K562 (cell line): Measurements from ENCODE around the gene SVIL. TPM values are rescaled to one million over a fixed set of nuclear protein-coding genes. Genes with fewer than 3 reads are reported as not detected.

Source experiments
- ATAC-seq: fragments of 200-7000 bp; cut with Tn5 transposase; 3 replicates; pipeline ENCODE4 v1.9.1; 2020; ENCODE audit warnings: moderate library complexity
- BruUV-seq: library from RNA; stranded (reverse); fragments of 400-500 nt; replicated peaks from 2 replicates; lab custom pipeline; 2021; lab: Mats Ljungman, UMichigan
- CTCF ChIA-PET: fragments of 300-600 bp; formaldehyde crosslinking; extraction: SDS; loops from one replicate; lab custom pipeline; 2021; ENCODE audit warnings: low intra/inter-chr PET ratio; lab: Yijun Ruan, JAX
- POLR2A ChIA-PET: fragments of 300-600, 350-650 bp; sonication (Branson Sonifier 250); formaldehyde crosslinking; extraction: SDS; loops from one replicate; lab custom pipeline; 2021; ENCODE audit warnings: antibody characterized with exemption, inconsistent platforms; lab: Yijun Ruan, JAX
- DNase-seq, 4 experiments: peaks; one replicate each; pipeline versions ENCODE4 v3.0.0 to v3.0.0-alpha.2; 2011 to 2018; ENCODE audit warnings: low spot score in 3 of 4, mixed read lengths in 3 of 4; ENCODE audit errors: extremely low read depth in 1 of 4
- FAIRE-seq: peaks from 2 replicates; lab custom pipeline; 2011; peaks lifted over from hg19 to GRCh38; lab: Jason Lieb, UNC
- H2AFZ ChIP-seq: 2 replicates; pipeline ENCODE4 v1.6.0; 2011; ENCODE audit warnings: low read depth, low read length, control low read depth, inconsistent platforms
- H3K27ac ChIP-seq: fragments of 200-600 bp; 3 replicates; pipeline ENCODE4 v1.8.0; 2011; ENCODE audit warnings: low read depth, mild to moderate bottlenecking, control low read depth, inconsistent platforms, low read length, moderate library complexity, mixed read lengths; ENCODE audit errors: extremely low read depth
- H3K27me3 ChIP-seq, 2 experiments: fragments of 300-600 bp in 1 of 2; 2 replicates in 1 of 2; 3 replicates in 1 of 2; pipeline versions ENCODE4 v1.6.0 to v1.8.0; 2011; ENCODE audit warnings: inconsistent platforms in 2 of 2, low read length in 2 of 2, mild to moderate bottlenecking in 1 of 2, mixed read lengths in 1 of 2, moderate library complexity in 1 of 2; ENCODE audit not compliant: control insufficient read depth in 2 of 2, insufficient read depth in 2 of 2
- H3K36me3 ChIP-seq: fragments of 300-600 bp; 3 replicates; pipeline ENCODE4 v1.8.0; 2011; ENCODE audit warnings: mild to moderate bottlenecking, low read length, inconsistent platforms; ENCODE audit not compliant: control insufficient read depth, insufficient read depth
- H3K4me1 ChIP-seq, 2 experiments: fragments of 200-600 bp in 1 of 2; replicated peaks in 1 of 2; 2 replicates in 1 of 2; 3 replicates in 1 of 2; pipeline versions ENCODE4 v1.5.1 to v1.8.0; 2011; ENCODE audit warnings: inconsistent platforms in 2 of 2, low read length in 2 of 2, mild to moderate bottlenecking in 1 of 2, mixed read lengths in 1 of 2, moderate library complexity in 1 of 2; ENCODE audit not compliant: control insufficient read depth in 2 of 2, insufficient read depth in 2 of 2
- H3K4me2 ChIP-seq: 2 replicates; pipeline ENCODE4 v1.6.1; 2011; ENCODE audit warnings: low read length, control low read depth, inconsistent platforms, mixed read lengths; ENCODE audit not compliant: insufficient read depth
- H3K4me3 ChIP-seq: fragments of 200-600 bp; sonication (generic), shearing (Covaris generic); 2 replicates; pipeline ENCODE4 v1.5.1; 2016; ENCODE audit warnings: control low read depth, inconsistent platforms
- H3K79me2 ChIP-seq: fragments of 200-600 bp; 3 replicates; pipeline ENCODE4 v1.8.0; 2011; ENCODE audit warnings: low read length, inconsistent platforms; ENCODE audit not compliant: control insufficient read depth, insufficient read depth
- H3K9ac ChIP-seq, 2 experiments: 2 replicates each; pipeline versions ENCODE4 v1.6.0 to v1.6.1; 2011; ENCODE audit warnings: low read depth in 2 of 2, low read length in 2 of 2, control low read depth in 1 of 2, inconsistent platforms in 1 of 2, mild to moderate bottlenecking in 1 of 2, mixed read lengths in 1 of 2; ENCODE audit not compliant: insufficient read depth in 1 of 2
- H3K9me1 ChIP-seq: one replicate; pipeline ENCODE4 v1.6.0; 2011; ENCODE audit warnings: inconsistent platforms, mild to moderate bottlenecking, low read length, moderate library complexity; ENCODE audit not compliant: control insufficient read depth, insufficient read depth
- H3K9me3 ChIP-seq: replicated peaks from 2 replicates; pipeline ENCODE4 v1.5.1; 2011; ENCODE audit warnings: low read depth, low read length, inconsistent platforms; ENCODE audit not compliant: control insufficient read depth, insufficient read depth
- H4K20me1 ChIP-seq: replicated peaks from 2 replicates; pipeline ENCODE4 v1.6.1; 2011; ENCODE audit warnings: low read length, inconsistent platforms, mixed read lengths; ENCODE audit not compliant: control insufficient read depth, insufficient read depth
- CREB1 ChIP-seq, 2 experiments: sonication (generic) in 1 of 2; formaldehyde crosslinking in 1 of 2; IDR thresholded peaks; 2 replicates each; pipeline versions ENCODE4 v1.6.1 to v1.8.0; 2012 to 2022; ENCODE audit warnings: inconsistent platforms in 1 of 2, mild to moderate bottlenecking in 1 of 2, missing genetic modification reagents in 1 of 2, moderate library complexity in 1 of 2
- EHMT2 ChIP-seq: fragments of 450-650 bp; IDR thresholded peaks from 2 replicates; pipeline ENCODE4 v1.6.1; 2018; ENCODE audit warnings: antibody characterized with exemption
- KLF13 ChIP-seq: fragments of 450-650 bp; IDR thresholded peaks from 2 replicates; pipeline ENCODE4 v1.6.1; 2016; ENCODE audit warnings: missing genetic modification characterization, low read depth, mild to moderate bottlenecking, missing compliant biosample characterization, moderate library complexity, borderline replicate concordance
- KLF6 ChIP-seq: fragments of 250-450 bp; sonication (Bioruptor Pico); IDR thresholded peaks from 2 replicates; pipeline ENCODE4 v1.4.0; 2020; ENCODE audit warnings: mild to moderate bottlenecking, moderate library complexity, borderline replicate concordance
- MAFG ChIP-seq: fragments of 450-650 bp; conservative IDR thresholded peaks from 2 replicates; pipeline ENCODE4 v1.6.1; 2016; ENCODE audit warnings: missing genetic modification characterization, missing compliant biosample characterization
- MIER1 ChIP-seq: fragments of 450-650 bp; IDR thresholded peaks from 2 replicates; pipeline ENCODE4 v1.6.1; 2016; ENCODE audit warnings: antibody characterized with exemption, mild to moderate bottlenecking, low read depth
- NCOA2 ChIP-seq, 2 experiments: fragments of 450-650 bp; IDR thresholded peaks; 2 replicates each; pipeline ENCODE4 v1.6.1; 2018; ENCODE audit warnings: mild to moderate bottlenecking in 2 of 2, moderate library complexity in 1 of 2; ENCODE audit not compliant: partially characterized antibody in 2 of 2
- RBM39 ChIP-seq: fragments of 200-400 bp; formaldehyde crosslinking; optimal IDR thresholded peaks from 2 replicates; pipeline ENCODE3; 2018; ENCODE audit warnings: low read depth, low read length
- SNAPC5 ChIP-seq: fragments of 250-450 bp; sonication (Bioruptor Pico); IDR thresholded peaks from 2 replicates; pipeline ENCODE4 v1.8.0; 2021; ENCODE audit warnings: moderate library complexity, mild to moderate bottlenecking, inconsistent platforms
- SPI1 ChIP-seq: IDR thresholded peaks from 2 replicates; pipeline ENCODE4 v1.6.1; 2011; ENCODE audit warnings: low read depth, low read length, control low read depth, borderline replicate concordance
- SREBF1 ChIP-seq: fragments of 150-350 bp; IDR thresholded peaks from 2 replicates; pipeline ENCODE4 v1.6.1; 2014; ENCODE audit warnings: antibody characterized with exemption, low read depth, low read length, borderline replicate concordance
- SRSF9 ChIP-seq: fragments of 200-400 bp; formaldehyde crosslinking; IDR thresholded peaks from 2 replicates; pipeline ENCODE4 v1.6.1; 2017; ENCODE audit warnings: low read depth, low read length, borderline replicate concordance
- ZC3H11A ChIP-seq: IDR thresholded peaks from 2 replicates; pipeline ENCODE4 v1.6.1; 2012; ENCODE audit warnings: low read depth, low read length, improper control_type of control experiment
- ZNF12 ChIP-seq: sonication (generic); formaldehyde crosslinking; IDR thresholded peaks from 2 replicates; pipeline ENCODE4 v1.4.0; 2020; ENCODE audit warnings: mild to moderate bottlenecking, missing genetic modification reagents
- ZNF165 ChIP-seq: fragments of 250-450 bp; sonication (Bioruptor Pico); IDR thresholded peaks from 2 replicates; pipeline ENCODE4 v1.4.0; 2020; ENCODE audit warnings: borderline replicate concordance
- ZNF184 ChIP-seq: sonication (generic); formaldehyde crosslinking; IDR thresholded peaks from 2 replicates; pipeline ENCODE4 v1.5.0; 2020; ENCODE audit warnings: missing genetic modification reagents
- ZNF217 ChIP-seq: sonication (generic); formaldehyde crosslinking; IDR thresholded peaks from 2 replicates; pipeline ENCODE4 v1.8.0; 2022; ENCODE audit warnings: mild to moderate bottlenecking, missing genetic modification reagents
- WGBS: fragments of 100-300 bp; shearing (Covaris generic); methylation state at CpG from one replicate; pipeline ENCODE4 v1.1.6; 2016; ENCODE audit warnings: low coverage, mixed read lengths; ENCODE audit not compliant: insufficient coverage; ENCODE audit errors: missing lambda C conversion rate; 5-methylcytosine and 5-hydroxymethylcytosine counted together
- in situ Hi-C: fragments of 300-500 bp; cut with MboI; formaldehyde crosslinking; loops from 4 replicates; pipeline ENCODE4 v1.15.0; 2018; ENCODE audit warnings: inconsistent platforms, mixed read lengths
- intact Hi-C: fragments of 100-400 bp; cut with micrococcal nuclease; formaldehyde crosslinking; loops from 2 replicates; pipeline ENCODE4 v1.14.2; 2022
- polyA plus RNA-seq, 8 experiments: library from polyadenylated mRNA; depleted of rRNA in 4 of 8; stranded (reverse) in 5 of 8; unstranded in 3 of 8; fragments of >200 nt; fragmentation: Nextera tagmentation in 2 of 8; fragmentation: Illumina TruSeq in 1 of 8; extraction: Ambion mirVana in 2 of 8; extraction: Trizol in 1 of 8; gene quantifications; 2 replicates each; pipeline versions ENCODE4 v1.2.1 to v1.2.3, GENCODE V29; 2011 to 2014; ENCODE audit warnings: inconsistent platforms in 1 of 8, missing spikeins in 1 of 8
- total RNA-seq, 7 experiments: library from RNA; depleted of rRNA in 6 of 7; stranded (reverse); fragments of >200 nt in 6 of 7; fragmentation: Illumina TruSeq in 2 of 7; extraction: Trizol in 2 of 7; gene quantifications; 2 replicates each; pipeline versions ENCODE4 v1.2.1 to v1.2.3, GENCODE V29; 2011 to 2021; ENCODE audit warnings: low replicate concordance in 1 of 7
- TF ChIP-seq, protein P1 (sequence below): sonication (generic); formaldehyde crosslinking; IDR thresholded peaks from 2 replicates; pipeline ENCODE4 v1.8.0; 2022; ENCODE audit warnings: missing genetic modification reagents, mild to moderate bottlenecking, borderline replicate concordance

SVIL gene
- total and polyA plus RNA-seq, 9 of the 15 experiments (the other 6 are each of a cell fraction or from before 2014, with no cell fraction given): under 0.01 to 0.18 (median 0.05) TPM; not detected in 3

- BruUV-seq: no TSS peak
- Histone ChIP-seq H3K27ac (no peak overlapping the region), H4K20me1 (no peaks in the 10 kb centered on the region), H3K4me2 (no peak overlapping the region), H3K9me1 (no peaks in the 10 kb centered on the region), H3K9ac (no peak overlapping the region), H3K27me3 (peaks cover 7 to 25% of the 10 kb centered on the region in 2 experiments; a peak in 4 of 5 replicates), H3K9me3 (no peaks in the 10 kb centered on the region), H3K79me2 (no peaks in the 10 kb centered on the region), H2AFZ (no peak overlapping the region), H3K36me3 (no peaks in the 10 kb centered on the region), H3K4me1 (no peaks in the 10 kb centered on the region), H3K4me3 (no peak overlapping the region)
- CTCF ChIA-PET: no interaction called here
- no peak for DNase-seq
- FAIRE-seq: no peak
- TF ChIP-seq EHMT2: no peak
- TF ChIP-seq ZNF165 (CRISPR knock-in tag): no peak
- peak; percentile 63; the same call in 1 of the 2 replicates for TF ChIP-seq SPI1
- TF ChIP-seq RBM39: no peak
- in situ Hi-C loops: no loop called here
- POLR2A ChIA-PET: no interaction called here
- intact Hi-C loops: no loop called here
- no peak for ATAC-seq
Observed at GRCh38 chr10:29543715-29544114, 91.1 kb downstream of the SVIL start.

GRCh38 chr10:29542723-29543122 lies 92.0 kb downstream of the SVIL start:
- intact Hi-C loops: no loop called here
- no peaks in the 10 kb centered on the region for H3K9me3 ChIP-seq
- FAIRE-seq: no peak
- no peaks in the 10 kb centered on the region for H3K4me1 ChIP-seq
- H3K27me3 ChIP-seq: peaks cover 7 to 33% of the 10 kb centered on the region in 2 experiments; a peak in 4 of 5 replicates
- no peak for ATAC-seq
- WGBS: 0% methylated on average over 4 of the region's 4 CpGs
- H3K9me1 ChIP-seq: no peaks in the 10 kb centered on the region
- in situ Hi-C loops: no loop called here
- H4K20me1 ChIP-seq: no peaks in the 10 kb centered on the region
- POLR2A ChIA-PET: no interaction called here
- DNase-seq: no peak
- CTCF ChIA-PET: no interaction called here
- no peak overlapping the region for H3K4me3 ChIP-seq
- no peaks in the 10 kb centered on the region for H3K79me2 ChIP-seq
- H3K9ac ChIP-seq: no peak overlapping the region
- H3K4me2 ChIP-seq: no peak overlapping the region
- H2AFZ ChIP-seq: no peak overlapping the region
- no peaks in the 10 kb centered on the region for H3K36me3 ChIP-seq
- H3K27ac ChIP-seq: no peak overlapping the region
- no TSS peak for BruUV-seq
- TF ChIP-seq KLF6 (CRISPR knock-in tag) (no peak), SNAPC5 (CRISPR knock-in tag) (no peak), SREBF1 (no peak), KLF13 (tag) (no peak), NCOA2 (IDR thresholded peaks at IDR 0.05; ENCODE audit: partially characterized antibody in 2 of 2) (no peak), SRSF9 (no peak), MAFG (tag) (no peak), ZC3H11A (no peak), CREB1 (IDR thresholded peaks at IDR 0.05) (no peak), CREB1 (CRISPR knock-in tag; IDR thresholded peaks at IDR 0.05) (no peak), ZNF12 (CRISPR knock-in tag) (no peak), ZNF217 (no peak), MIER1 (no peak), ZNF184 (CRISPR knock-in tag) (no peak)
- TF ChIP-seq, protein P1, sequence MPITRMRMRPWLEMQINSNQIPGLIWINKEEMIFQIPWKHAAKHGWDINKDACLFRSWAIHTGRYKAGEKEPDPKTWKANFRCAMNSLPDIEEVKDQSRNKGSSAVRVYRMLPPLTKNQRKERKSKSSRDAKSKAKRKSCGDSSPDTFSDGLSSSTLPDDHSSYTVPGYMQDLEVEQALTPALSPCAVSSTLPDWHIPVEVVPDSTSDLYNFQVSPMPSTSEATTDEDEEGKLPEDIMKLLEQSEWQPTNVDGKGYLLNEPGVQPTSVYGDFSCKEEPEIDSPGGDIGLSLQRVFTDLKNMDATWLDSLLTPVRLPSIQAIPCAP: no peak
